Stimulated activated CD4-positive, alpha-beta T cell treated with anti-CD3 and anti-CD28 coated beads, Interleukin-2, amount 100 ng/mL, for 48 hours (primary cell): Measurements from ENCODE around the gene RIPOR2.

Experiments used
- DNase-seq, 2 donors: peaks; one replicate each; pipeline ENCODE4 v3.0.0-alpha.2; 2020

The RIPOR2 gene

GRCh38 chr6:24840187-24840586 lies 95.6 kb downstream of the RIPOR2 start:
- DNase-seq, result no peak

- DNase-seq, result no peak
Measured at GRCh38 chr6:24838994-24839393, 96.8 kb downstream of the RIPOR2 start.

DNA sequence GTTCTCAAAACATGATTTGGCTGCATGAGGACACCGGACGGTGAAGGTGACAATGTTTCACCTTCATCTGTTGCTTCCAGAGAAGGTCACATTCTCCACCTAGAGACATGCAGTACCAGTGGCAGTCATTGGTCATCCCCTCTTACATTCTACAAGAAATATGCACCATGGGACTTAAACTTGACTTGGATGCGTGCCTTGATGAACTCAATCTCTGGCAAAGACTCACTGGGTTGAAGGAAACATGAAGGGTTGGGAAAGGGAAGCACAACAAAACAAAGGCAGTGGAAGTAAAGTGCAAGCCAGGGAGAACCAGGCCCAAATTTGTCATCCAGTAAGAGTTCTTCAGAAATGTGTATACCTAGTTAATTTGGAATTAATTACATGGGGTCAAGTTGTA lies 97.7 kb downstream of the RIPOR2 start:
- DNase-seq, result no peak

- no peak for DNase-seq
Measured at GRCh38 chr6:24836109-24836508, 99.7 kb downstream of the RIPOR2 start.

DNA sequence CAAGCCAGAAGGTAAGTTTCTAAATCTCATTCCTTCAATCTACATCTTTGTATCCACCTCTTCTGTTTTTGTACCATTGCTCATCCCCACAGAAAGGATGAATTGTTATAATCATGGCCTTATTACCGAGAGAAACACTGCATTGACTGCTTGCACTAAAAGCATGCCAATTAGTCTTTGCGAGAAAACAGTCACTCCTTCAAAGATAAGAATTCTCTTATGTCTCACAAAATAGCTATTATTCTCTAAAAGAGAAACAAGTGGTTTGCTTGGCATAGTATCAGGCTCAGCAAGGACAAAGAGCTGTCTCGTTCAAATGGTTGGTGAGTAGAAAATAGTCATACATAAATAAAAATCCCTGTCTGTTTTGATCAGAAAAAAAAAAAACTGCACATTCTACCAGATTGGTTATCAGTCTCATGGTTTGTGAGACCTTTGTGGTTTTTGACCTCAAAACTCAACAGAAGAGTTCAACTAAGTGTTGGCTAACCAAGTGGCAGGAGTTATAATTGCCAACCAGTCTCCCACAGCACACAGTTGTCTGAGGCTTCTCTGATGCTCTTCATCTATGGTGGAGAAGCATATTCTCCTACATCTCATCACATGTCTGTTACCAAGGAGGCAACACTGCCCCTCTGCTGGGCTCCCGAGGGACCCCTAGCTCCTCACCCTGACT lies 101.9 kb downstream of the RIPOR2 start:
- DNase-seq, result no peak

GRCh38 chr6:24832794-24833193 lies 103.0 kb downstream of the RIPOR2 start:
- no peak for DNase-seq

DNA sequence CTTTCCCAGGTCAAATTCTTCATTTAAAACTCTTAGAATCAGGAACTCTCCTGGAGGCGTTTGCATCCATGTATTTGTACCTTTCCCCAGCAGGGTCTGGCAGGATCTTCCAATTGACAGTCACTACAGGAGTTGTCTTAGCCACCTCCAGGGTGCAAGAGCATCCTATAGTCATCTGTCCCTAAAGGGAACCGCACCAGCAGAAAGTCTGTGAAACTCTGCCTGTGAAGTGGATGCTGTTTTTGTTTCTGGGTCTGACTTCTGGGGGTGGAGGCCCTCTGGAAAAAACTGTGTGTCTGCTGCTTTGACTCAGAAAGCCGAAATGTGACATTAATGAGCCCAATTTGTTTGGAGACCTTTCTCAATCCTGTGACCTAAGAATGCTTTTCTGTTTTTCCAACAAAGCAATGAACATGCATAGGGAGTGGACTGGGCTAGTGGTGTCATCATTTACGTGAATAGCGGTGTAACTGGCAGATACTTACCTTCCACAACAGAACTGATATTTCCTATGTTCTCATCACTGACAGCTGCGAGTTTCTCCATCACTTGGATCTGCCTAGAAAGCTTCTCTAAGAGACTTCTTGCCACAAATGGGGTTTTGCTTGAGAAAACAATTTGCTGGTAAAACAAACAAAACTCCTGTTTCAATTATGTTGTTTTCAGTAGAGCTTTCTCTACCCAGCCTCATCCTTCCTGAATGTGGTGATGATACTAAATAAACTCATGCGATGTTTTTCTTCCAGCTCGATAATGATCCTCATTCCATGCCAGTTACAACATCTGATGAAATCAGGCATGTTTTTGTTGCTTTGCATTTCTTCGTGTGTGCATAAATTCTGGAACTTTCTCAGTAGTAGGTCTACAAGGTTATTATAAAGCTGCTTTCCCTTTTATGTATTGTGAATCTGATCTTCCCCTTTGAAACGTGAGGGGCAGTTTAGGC lies 103.7 kb downstream of the RIPOR2 start:
- DNase-seq, result no peak

GRCh38 chr6:24829657-24830056 lies 106.1 kb downstream of the RIPOR2 start:
- DNase-seq, result no peak

GRCh38 chr6:24827970-24828369 lies 107.8 kb downstream of the RIPOR2 start:
- DNase-seq, result no peak

DNA sequence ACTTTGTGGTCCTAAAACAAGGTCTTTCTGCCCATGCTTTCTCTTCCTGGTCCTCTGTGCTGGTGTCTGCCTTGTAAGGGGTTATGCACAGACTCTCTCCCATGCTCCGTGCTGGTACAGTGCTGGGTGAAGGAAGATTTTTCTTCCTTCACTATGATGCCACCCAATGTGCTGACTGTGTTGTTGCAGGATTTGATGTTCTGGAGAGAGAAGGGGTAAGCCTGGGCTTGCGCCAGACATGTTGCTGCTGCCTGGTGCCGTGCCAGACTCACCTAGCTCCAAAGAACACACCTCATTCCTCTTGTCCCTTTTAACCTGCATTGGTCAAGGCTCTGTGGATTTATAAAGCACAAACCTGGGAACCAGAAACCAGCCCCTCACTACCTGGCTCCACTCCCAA lies 108.6 kb downstream of the RIPOR2 start:
- DNase-seq, result no peak

GRCh38 chr6:24825130-24825630 lies 110.6 kb downstream of the RIPOR2 start:
- DNase-seq, result no peak

DNA sequence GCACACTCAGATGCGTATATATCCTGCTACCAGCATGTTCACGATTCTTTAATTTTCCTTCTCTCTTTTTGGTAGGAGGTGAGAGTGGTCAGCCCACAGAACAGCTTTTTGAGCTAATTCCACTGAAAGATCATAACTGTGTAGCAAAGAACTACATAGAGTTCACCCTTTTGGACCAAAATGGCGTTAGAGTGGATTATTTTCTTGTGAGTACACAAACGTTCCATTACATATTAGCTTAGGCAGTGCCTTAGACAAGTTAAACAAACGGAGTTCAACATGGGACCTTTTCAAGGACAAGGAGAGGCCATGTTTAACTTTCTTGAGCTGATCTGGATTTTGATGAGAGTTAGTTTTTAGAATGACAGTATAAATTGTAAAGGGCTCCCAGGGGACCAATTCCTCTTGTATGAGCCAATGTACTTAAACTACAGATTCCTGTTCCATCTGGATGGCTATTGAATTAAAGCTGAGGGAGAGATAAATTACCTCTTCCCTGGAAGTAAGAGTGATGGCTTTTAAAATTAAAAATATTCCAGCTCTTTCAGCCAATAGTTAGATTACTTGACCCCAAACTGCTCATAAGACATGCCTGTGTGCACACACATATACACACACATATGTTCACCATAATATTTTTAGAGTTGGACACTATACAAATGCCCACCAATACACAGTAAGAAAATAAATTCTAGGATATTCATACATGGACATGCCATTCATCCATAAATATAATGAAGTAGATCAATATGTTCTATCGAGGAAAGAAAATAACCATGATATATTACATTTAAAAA lies 111.4 kb downstream of the RIPOR2 start:
- no peak for DNase-seq

- no peak for DNase-seq
Measured at GRCh38 chr6:24823185-24823584, 112.6 kb downstream of the RIPOR2 start.

DNA sequence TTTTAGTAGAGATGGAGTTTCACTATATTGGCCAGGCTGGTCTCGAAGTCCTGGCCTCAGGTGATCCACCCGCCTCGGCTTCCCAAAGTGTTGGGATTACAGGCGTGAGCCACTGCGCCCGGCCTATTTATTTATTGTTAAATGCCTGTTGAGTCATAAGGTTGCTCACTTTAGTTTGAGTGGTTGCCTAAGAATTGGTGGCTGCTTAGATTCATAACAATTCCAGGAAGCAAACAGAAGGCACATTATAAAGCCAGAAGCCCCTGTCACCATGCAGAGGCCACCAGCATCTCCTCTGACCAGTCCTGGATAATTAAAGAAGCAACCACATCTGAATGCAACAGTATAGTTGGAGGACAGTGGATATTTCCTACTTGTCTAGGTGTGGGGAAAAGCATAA lies 113.1 kb downstream of the RIPOR2 start:
- no peak for DNase-seq

DNA sequence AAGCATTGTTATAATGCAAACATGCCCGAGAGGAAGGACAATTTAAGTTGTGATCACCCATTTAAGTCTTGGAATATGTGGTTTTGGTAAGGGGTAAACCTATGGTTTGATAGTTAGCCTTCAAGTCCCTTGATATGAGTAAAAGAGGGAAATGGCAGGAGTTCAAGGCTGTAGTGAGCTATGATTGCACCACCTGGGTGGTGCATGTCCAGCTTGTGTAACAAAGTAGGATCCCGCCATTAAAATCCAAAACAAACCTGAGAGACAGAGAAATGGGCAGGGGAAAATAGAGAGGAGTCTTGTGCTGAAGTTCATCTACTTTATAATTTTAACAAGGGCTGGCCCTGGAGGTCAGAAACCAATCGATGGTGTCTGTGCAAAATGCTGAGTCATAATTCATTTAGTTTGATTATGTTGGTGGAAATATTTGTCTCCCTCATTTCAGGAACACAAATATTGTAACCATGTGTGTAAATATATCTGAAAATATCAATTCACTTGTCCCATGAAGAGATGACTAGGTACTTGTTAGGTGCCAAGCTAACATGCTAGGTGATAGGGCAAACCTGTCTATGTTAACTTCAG lies 113.8 kb downstream of the RIPOR2 start:
- DNase-seq, result no peak

GRCh38 chr6:24818346-24818745 lies 117.4 kb downstream of the RIPOR2 start:
- no peak for DNase-seq

DNA sequence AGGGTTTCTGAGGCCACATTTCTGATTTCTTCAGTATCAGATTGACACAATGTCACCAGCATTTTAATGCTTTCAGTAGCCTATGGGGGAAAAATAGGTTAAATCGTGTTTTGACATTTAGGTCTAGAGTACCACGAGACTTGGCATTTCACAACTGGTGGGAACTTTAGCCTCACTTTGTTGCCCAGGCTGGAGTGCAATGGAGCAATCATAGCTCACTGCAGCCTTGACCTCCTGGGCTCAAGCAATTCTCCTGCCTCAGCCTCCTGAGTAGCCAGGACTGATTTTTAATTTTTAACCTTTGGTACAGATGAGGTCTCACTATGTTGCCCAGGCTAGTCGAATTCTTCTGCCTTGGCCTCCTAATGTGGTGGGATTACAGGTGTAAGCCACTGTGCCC lies 126.0 kb downstream of the RIPOR2 start:
- no peak for DNase-seq

DNA sequence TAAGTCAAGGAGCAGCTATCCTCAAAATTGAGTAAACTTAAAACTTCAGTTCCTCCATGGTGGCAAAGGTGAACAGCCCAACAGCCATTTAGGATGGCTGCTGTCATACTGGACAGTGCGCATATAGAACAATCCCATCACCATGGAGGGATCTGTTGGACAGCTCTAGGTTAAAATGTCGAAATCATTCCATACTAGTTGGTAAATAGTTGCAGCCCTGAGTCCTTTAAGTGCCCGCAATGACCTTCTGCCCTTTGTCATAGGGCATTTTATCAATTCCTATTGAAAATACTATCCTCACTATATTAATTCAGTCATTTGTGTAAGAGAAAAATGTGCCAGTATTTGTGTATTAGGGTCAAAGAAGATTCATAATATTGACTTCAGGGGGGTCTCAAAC lies 128.2 kb downstream of the RIPOR2 start:
- no peak for DNase-seq

DNA sequence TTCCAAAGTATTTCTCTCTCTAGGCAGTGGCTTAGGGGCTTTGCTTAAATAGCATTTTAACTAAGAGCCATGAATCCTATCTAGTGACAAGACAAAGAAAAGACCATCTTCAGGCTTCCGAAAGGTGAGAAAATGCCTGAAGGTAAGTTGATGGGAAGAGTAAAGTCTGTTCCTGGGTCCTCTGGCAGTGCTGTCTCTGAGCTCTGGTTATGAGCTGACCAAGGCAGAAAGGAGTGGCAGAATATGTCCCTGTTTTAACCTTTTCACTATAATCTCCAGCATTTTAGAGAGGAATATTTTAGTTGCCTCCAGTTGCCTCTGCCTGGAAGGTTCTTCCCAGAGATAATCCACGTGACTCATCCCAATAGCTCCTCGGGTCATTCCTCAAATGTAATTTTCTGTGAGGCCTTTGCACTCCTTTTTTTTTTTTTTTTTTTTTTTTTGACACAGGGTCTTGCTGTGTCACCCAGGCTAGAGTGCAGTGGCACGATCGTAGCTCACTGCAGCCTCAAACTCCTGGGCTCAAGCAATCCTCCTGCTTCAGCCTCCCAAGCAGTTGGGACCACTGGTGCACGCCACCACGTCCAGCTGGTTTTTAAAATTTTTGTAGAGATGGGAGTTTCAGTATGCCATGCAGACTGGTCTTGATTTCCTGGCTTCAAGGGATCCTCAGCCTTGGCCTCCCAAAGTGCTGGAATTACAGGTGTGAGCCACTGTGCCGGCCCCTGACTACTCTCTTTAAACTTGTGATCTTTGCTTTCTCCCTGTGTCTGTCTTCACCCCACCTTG lies 133.3 kb downstream of the RIPOR2 start:
- no peak for DNase-seq

DNA sequence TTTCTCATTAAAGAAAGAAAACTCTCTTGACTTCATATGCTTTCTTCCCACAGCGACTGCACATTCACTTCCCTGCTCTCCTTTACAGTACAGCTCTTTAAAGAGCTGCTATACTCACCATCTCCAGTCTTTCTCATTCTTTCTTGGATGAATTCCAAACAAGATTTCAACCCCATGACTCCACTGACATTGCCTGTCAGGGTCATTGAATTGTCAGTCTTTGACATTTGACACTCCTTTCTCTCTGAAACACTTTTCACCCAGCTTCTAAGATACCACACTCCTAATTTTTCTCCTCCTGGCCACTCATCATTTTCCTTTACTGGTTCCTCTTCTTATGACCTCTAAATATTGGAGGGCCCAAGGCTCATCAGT lies 136.2 kb downstream of the RIPOR2 start:
- DNase-seq, result no peak

- DNase-seq, result no peak
Measured at GRCh38 chr6:24798740-24799540, 136.8 kb downstream of the RIPOR2 start, which contains the start of gene ARMH2. TSS of gene ARMH2 (minus strand) at chr6:24798917. CDS start at chr6:24798857, 60 bp downstream.
